A549 (cell line): Measurements from ENCODE around the gene ZNF385B. TPM values are rescaled to one million over a fixed set of nuclear protein-coding genes. Genes with fewer than 3 reads are reported as not detected.

Experiments
- ATAC-seq, 2 experiments: fragments of 200-7000 bp in 1 of 2; fragments of >200 bp in 1 of 2; cut with Nextera tagmentation in 1 of 2; cut with Tn5 transposase in 1 of 2; 3 replicates each; pipeline versions ENCODE4 v1.8.0 to v1.9.1; 2018 to 2020; ENCODE audit warnings: mild to moderate bottlenecking in 1 of 2, moderate library complexity in 1 of 2
- CTCF ChIA-PET: fragments of 300-600 bp; sonication (Branson Sonifier 250); formaldehyde crosslinking; extraction: SDS; loops from one replicate; lab custom pipeline; 2021; ENCODE audit warnings: antibody characterized with exemption, inconsistent platforms; lab: Yijun Ruan, JAX
- POLR2A ChIA-PET: fragments of 350-600 bp; formaldehyde crosslinking; extraction: SDS; loops from one replicate; lab custom pipeline; 2021; ENCODE audit warnings: antibody characterized with exemption, inconsistent platforms; lab: Yijun Ruan, JAX
- DNase-seq, 2 experiments: peaks; one replicate each; pipeline versions ENCODE4 v3.0.0 to v3.0.0-alpha.2; 2011 to 2016; ENCODE audit warnings: low read depth in 1 of 2, low spot score in 1 of 2
- FAIRE-seq: peaks from 2 replicates; lab custom pipeline; 2011; peaks lifted over from hg19 to GRCh38; lab: Jason Lieb, UNC
- H3K27ac ChIP-seq, 2 experiments: fragments of >200 bp; sonication (Bioruptor Twin); formaldehyde crosslinking; 3 replicates each; pipeline ENCODE4 v1.5.1; 2016 to 2017
- H3K4me1 ChIP-seq: fragments of >200 bp; sonication (Bioruptor Twin); formaldehyde crosslinking; 3 replicates; pipeline ENCODE4 v1.6.1; 2016
- H3K4me2 ChIP-seq: fragments of >200 bp; sonication (Bioruptor Twin); formaldehyde crosslinking; 3 replicates; pipeline ENCODE4 v1.6.1; 2016
- H3K4me3 ChIP-seq: fragments of >200 bp; sonication (Bioruptor Twin); formaldehyde crosslinking; 3 replicates; pipeline ENCODE4 v1.5.1; 2016
- H3K9me3 ChIP-seq: fragments of >200 bp; sonication (Bioruptor Twin); formaldehyde crosslinking; 3 replicates; pipeline ENCODE4 v1.6.1; 2016
- BHLHE40 ChIP-seq: IDR thresholded peaks from 2 replicates; pipeline ENCODE4 v1.6.1; 2012; ENCODE audit warnings: low read depth, low read length, inconsistent platforms
- CBX8 ChIP-seq: fragments of 200-600 bp; sonication (generic); IDR thresholded peaks from 2 replicates; pipeline ENCODE4 v1.6.1; 2016
- CEBPB ChIP-seq, 2 experiments: fragments of >200 bp in 1 of 2; sonication (Bioruptor Twin) in 1 of 2; formaldehyde crosslinking in 1 of 2; IDR thresholded peaks; 2 replicates each; pipeline ENCODE4 v1.6.1; 2012 to 2016
- E2F6 ChIP-seq: IDR thresholded peaks from 2 replicates; pipeline ENCODE4 v1.6.1; 2012; ENCODE audit warnings: low read depth, borderline replicate concordance
- EHMT2 ChIP-seq: fragments of 200-600 bp; sonication (generic); IDR thresholded peaks from 2 replicates; pipeline ENCODE4 v1.6.1; 2016; ENCODE audit warnings: antibody characterized with exemption, low read depth, mild to moderate bottlenecking, moderate library complexity
- ELK1 ChIP-seq: fragments of 150-350 bp; IDR thresholded peaks from 2 replicates; pipeline ENCODE4 v1.6.1; 2014; ENCODE audit warnings: low read depth, mild to moderate bottlenecking, low read length
- EP300 ChIP-seq, 2 experiments: fragments of >200 bp; sonication (Bioruptor Twin); formaldehyde crosslinking; IDR thresholded peaks; 2 replicates in 1 of 2; 3 replicates in 1 of 2; pipeline ENCODE4 v1.6.1; 2016 to 2017
- FOSL2 ChIP-seq, 2 experiments: fragments of 450-650 bp in 1 of 2; fragments of >200 bp in 1 of 2; sonication (Bioruptor Twin) in 1 of 2; formaldehyde crosslinking; IDR thresholded peaks; 2 replicates each; pipeline versions ENCODE4 v1.5.0 to v1.6.1; 2016 to 2020; ENCODE audit warnings: mild to moderate bottlenecking in 1 of 2, moderate library complexity in 1 of 2
- GATA3 ChIP-seq: IDR thresholded peaks from 2 replicates; pipeline ENCODE4 v1.6.1; 2012; ENCODE audit warnings: borderline replicate concordance
- HDAC2 ChIP-seq: fragments of 200-600 bp; sonication (generic); IDR thresholded peaks from 2 replicates; pipeline ENCODE4 v1.6.1; 2016
- HOXA7 ChIP-seq: fragments of 250-450 bp; sonication (Bioruptor Pico); IDR thresholded peaks from 2 replicates; pipeline ENCODE4 v1.5.0; 2020; ENCODE audit warnings: mild to moderate bottlenecking, moderate library complexity
- HOXB13 ChIP-seq: fragments of 250-450 bp; sonication (Bioruptor Pico); IDR thresholded peaks from 2 replicates; pipeline ENCODE4 v1.5.0; 2020; ENCODE audit warnings: low read depth, mild to moderate bottlenecking, moderate library complexity
- HOXB5 ChIP-seq: fragments of 250-450 bp; sonication (Bioruptor Pico); IDR thresholded peaks from 2 replicates; pipeline ENCODE4 v1.5.0; 2020; ENCODE audit warnings: mild to moderate bottlenecking, moderate library complexity
- JUNB ChIP-seq: fragments of >200 bp; sonication (Bioruptor Twin); formaldehyde crosslinking; IDR thresholded peaks from 2 replicates; pipeline ENCODE4 v1.6.1; 2016
- KDM1A ChIP-seq: fragments of 200-600 bp; sonication (generic); IDR thresholded peaks from 2 replicates; pipeline ENCODE4 v1.6.1; 2016; ENCODE audit warnings: low read depth, mild to moderate bottlenecking
- KDM5A ChIP-seq: fragments of 200-600 bp; sonication (generic); IDR thresholded peaks from 2 replicates; pipeline ENCODE4 v1.6.1; 2016; ENCODE audit warnings: antibody characterized with exemption, mild to moderate bottlenecking
- MAX ChIP-seq: IDR thresholded peaks from 2 replicates; pipeline ENCODE4 v1.6.1; 2012
- MAZ ChIP-seq: fragments of 150-350 bp; IDR thresholded peaks from 2 replicates; pipeline ENCODE4 v1.6.1; 2014; ENCODE audit warnings: antibody characterized with exemption, low read depth, low read length, borderline replicate concordance
- NR3C1 ChIP-seq: fragments of >200 bp; sonication (Bioruptor Twin); formaldehyde crosslinking; IDR thresholded peaks from 3 replicates; pipeline ENCODE4 v1.6.1; 2017
- REST ChIP-seq: fragments of 200-600 bp; sonication (generic); IDR thresholded peaks from 2 replicates; pipeline ENCODE4 v1.6.1; 2016; ENCODE audit warnings: antibody characterized with exemption, mild to moderate bottlenecking, moderate library complexity
- RNF2 ChIP-seq: fragments of 200-600 bp; sonication (generic); IDR thresholded peaks from 2 replicates; pipeline ENCODE4 v1.6.1; 2016; ENCODE audit warnings: low read depth, mild to moderate bottlenecking, antibody characterized with exemption, moderate library complexity, borderline replicate concordance
- SMC3 ChIP-seq: fragments of >200 bp; sonication (Bioruptor Twin); formaldehyde crosslinking; IDR thresholded peaks from 3 replicates; pipeline ENCODE4 v1.6.1; 2018; ENCODE audit warnings: inconsistent platforms
- SREBF2 ChIP-seq: fragments of 450-650 bp; IDR thresholded peaks from 2 replicates; pipeline ENCODE4 v1.6.1; 2014; ENCODE audit warnings: mild to moderate bottlenecking, moderate library complexity
- TFCP2L1 ChIP-seq: fragments of 250-450 bp; sonication (Bioruptor Pico); IDR thresholded peaks from 2 replicates; pipeline ENCODE4 v1.5.0; 2021; ENCODE audit warnings: mild to moderate bottlenecking
- ZC3H11A ChIP-seq: fragments of 450-650 bp; IDR thresholded peaks from 2 replicates; pipeline ENCODE4 v1.6.1; 2014; ENCODE audit warnings: antibody characterized with exemption, mild to moderate bottlenecking
- ZFP36 ChIP-seq: fragments of 450-650 bp; IDR thresholded peaks from 2 replicates; pipeline ENCODE4 v1.6.1; 2014; ENCODE audit warnings: borderline replicate concordance; ENCODE audit not compliant: partially characterized antibody
- ZNF302 ChIP-seq: fragments of 250-450 bp; sonication (Bioruptor Pico); IDR thresholded peaks from 2 replicates; pipeline ENCODE4 v1.9.0; 2021; ENCODE audit warnings: inconsistent platforms, mild to moderate bottlenecking, moderate library complexity
- ZSCAN20 ChIP-seq: fragments of 250-450 bp; sonication (Bioruptor Pico); IDR thresholded peaks from 2 replicates; pipeline ENCODE4 v1.8.0; 2022; ENCODE audit warnings: mild to moderate bottlenecking, moderate library complexity
- WGBS: methylation state at CpG from one replicate; pipeline ENCODE4 v1.1.6; 2017; ENCODE audit errors: missing lambda C conversion rate; 5-methylcytosine and 5-hydroxymethylcytosine counted together
- polyA plus RNA-seq, 4 experiments: library from polyadenylated mRNA; depleted of rRNA in 3 of 4; stranded (reverse); fragments of >200 nt; fragmentation: RNase III in 1 of 4; extraction: RNeasy Plus Mini Kit Qiagen cat#74134 plus additional on column Dnase treatment in 1 of 4; gene quantifications; 2 replicates in 3 of 4; 3 replicates in 1 of 4; pipeline ENCODE4 v1.2.3, GENCODE V29; 2011 to 2017

ZNF385B gene
- polyA plus RNA-seq, 2 of the 4 experiments (the other 2 are of a cell fraction), result not detected

GRCh38 chr2:179812501-179812900 is 48.9 kb downstream of the ZNF385B start:
- WGBS, result 35% methylated on average over 1 of the region's 1 CpG
- DNase-seq (no peak), ATAC-seq (no peak), FAIRE-seq (no peak)
- Histone ChIP-seq H3K4me2 (no peak overlapping the region), H3K4me3 (no peak overlapping the region), H3K9me3 (no peaks in the 10 kb centered on the region), H3K27ac (no peak overlapping the region), H3K4me1 (no peaks in the 10 kb centered on the region)
- POLR2A ChIA-PET, result no interaction called here
- TF ChIP-seq ZSCAN20 (CRISPR knock-in tag) (no peak), KDM1A (no peak), SREBF2 (no peak), MAZ (no peak), HDAC2 (no peak), HOXB13 (CRISPR knock-in tag) (no peak), ZC3H11A (no peak), MAX (no peak), EP300 (IDR thresholded peaks at IDR 0.05) (no peak), HOXB5 (CRISPR knock-in tag) (no peak), JUNB (no peak), ZFP36 (no peak), CEBPB (IDR thresholded peaks at IDR 0.05) (no peak), ZNF302 (CRISPR knock-in tag) (no peak), REST (no peak), FOSL2 (IDR thresholded peaks at IDR 0.05) (no peak), FOSL2 (CRISPR knock-in tag; IDR thresholded peaks at IDR 0.05) (no peak), EHMT2 (no peak)
- CTCF ChIA-PET, result no interaction called here

- H3K27ac ChIP-seq, result no peak overlapping the region
- no peaks in the 10 kb centered on the region for H3K4me1 ChIP-seq
- ChIA-PET POLR2A (no interaction called here), CTCF (no interaction called here)
- TF ChIP-seq NR3C1 (no peak), E2F6 (no peak), GATA3 (no peak)
- no peak overlapping the region for H3K4me2 ChIP-seq
- no peak for FAIRE-seq
- H3K9me3 ChIP-seq, result no peaks in the 10 kb centered on the region
- H3K4me3 ChIP-seq, result no peak overlapping the region
- DNase-seq, result no peak
- no peak for ATAC-seq
Observed at GRCh38 chr2:179811042-179811441, 50.4 kb downstream of the ZNF385B start.

GRCh38 chr2:179809606-179810005 is 51.8 kb downstream of the ZNF385B start:
- WGBS, result 23% methylated on average over 4 of the region's 4 CpGs
- no peaks in the 10 kb centered on the region for H3K4me1 ChIP-seq
- no peak overlapping the region for H3K4me3 ChIP-seq
- ChIA-PET POLR2A (no interaction called here), CTCF (no interaction called here)
- no peak overlapping the region for H3K4me2 ChIP-seq
- H3K9me3 ChIP-seq, result no peaks in the 10 kb centered on the region
- ATAC-seq (no peak), DNase-seq (no peak), FAIRE-seq (no peak)
- H3K27ac ChIP-seq, result no peak overlapping the region
- TF ChIP-seq CBX8 (no peak), HOXA7 (CRISPR knock-in tag) (no peak), SREBF2 (no peak), TFCP2L1 (CRISPR knock-in tag) (no peak), KDM5A (no peak), GATA3 (no peak), ZC3H11A (no peak), BHLHE40 (no peak), MAZ (no peak), REST (no peak), SMC3 (no peak), RNF2 (no peak), ELK1 (no peak)
